NCI-H1436 treated with DMSO at 0.1 percent for 48 hours (cell line): ENCODE data around the gene PRKAB1.
"Not testable (repeated sequence)": the region's sequence is repeated elsewhere in the genome, so short reads cannot be mapped to it uniquely, and the experiment has no call there.

Experiments used
- DNase-seq: peaks from one replicate; lab custom pipeline; 2025; lab: John Stamatoyannopoulos, UW

Gene PRKAB1, protein sequence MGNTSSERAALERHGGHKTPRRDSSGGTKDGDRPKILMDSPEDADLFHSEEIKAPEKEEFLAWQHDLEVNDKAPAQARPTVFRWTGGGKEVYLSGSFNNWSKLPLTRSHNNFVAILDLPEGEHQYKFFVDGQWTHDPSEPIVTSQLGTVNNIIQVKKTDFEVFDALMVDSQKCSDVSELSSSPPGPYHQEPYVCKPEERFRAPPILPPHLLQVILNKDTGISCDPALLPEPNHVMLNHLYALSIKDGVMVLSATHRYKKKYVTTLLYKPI

DNA sequence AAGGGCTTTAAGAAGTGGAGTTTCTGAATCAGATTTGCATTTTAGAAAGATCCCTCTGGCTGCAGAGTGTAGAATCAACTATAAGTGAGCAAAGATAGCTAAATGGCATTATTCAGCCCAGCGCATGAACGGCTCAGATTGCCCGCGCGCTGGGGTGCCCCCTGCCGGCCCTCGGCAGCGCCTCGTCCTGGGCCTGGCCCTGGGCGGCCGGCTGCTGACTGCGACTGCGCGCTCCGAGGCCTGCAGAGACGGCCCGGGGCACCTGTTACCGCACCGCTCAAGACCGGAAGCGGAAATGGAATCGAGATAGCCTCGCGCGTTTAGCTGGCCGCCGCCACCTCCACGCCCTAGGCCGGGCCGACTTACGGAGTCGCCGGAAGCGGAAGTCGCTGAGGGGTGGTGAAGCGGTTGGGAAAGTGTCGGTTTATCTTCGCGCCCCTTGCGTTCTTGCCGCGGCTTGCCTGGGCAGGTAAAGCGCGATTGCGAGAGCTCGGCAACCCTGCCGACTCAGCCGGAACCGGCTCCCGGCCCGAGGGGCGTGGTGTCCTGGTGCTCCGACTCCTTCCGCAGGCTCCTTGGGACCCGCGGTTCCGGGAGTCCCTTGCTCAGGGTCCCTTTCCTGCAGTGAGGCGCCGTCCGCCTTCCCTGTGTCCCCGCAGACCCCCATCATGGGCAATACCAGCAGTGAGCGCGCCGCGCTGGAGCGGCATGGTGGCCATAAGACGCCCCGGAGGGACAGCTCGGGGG, at the start of gene PRKAB1:
Gene PRKAB1, plus strand, starts transcription at position 557 of the 747 bp plus-strand sequence. Its CDS starts 112 bp downstream, at position 669.
- DNase-seq, result peak; percentile 87

DNA sequence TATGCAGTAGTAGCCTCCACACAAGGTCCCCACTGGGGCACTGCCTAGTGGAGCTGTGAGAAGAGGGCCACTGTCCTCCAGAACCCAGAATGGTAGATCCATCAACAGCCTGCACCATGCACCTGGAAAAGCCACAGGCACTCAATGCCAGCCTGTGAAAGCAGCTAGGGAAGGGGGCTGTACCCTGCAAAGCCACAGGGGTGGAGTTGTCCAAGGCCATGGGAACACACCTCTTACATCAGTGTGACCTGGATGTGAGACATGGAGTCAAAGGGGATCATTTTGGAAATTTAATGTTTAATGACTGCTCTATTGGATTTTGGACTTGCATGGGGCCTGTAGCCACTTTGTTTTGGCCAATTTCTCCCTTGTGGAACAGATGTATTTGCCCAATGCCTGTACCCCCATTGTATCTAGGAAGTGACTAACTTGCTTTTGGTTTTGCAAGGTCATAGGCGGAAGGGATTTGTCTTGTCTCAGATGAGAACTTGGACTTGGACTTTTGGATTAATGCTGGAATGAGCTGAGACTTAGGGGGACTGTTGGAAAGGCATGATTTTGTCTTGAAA, 49.5 kb upstream of the PRKAB1 start:
- not testable (repeated sequence) for DNase-seq

DNA sequence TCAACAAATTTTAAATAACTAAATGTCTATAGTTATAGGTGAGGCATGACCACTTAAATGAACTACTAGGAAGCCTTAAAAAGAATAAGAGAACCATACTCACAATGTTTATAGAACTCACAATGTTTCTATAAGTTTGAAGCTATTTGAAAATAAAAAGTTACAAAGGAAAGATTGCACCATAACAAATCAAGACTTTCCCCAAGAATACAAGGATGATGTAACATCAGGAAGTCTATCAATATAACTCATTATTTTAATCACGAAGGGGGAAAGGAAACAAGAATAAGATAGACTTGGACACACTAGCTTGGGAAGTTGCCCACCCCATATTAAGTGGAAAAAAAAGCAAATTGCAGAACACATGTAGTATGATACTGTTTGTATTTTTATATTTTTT, 47.4 kb upstream of the PRKAB1 start:
- DNase-seq, result no peak

- DNase-seq, result no peak
Measured at GRCh38 chr12:119621878-119622277, 46.1 kb upstream of the PRKAB1 start.

GRCh38 chr12:119624966-119625365, 43.0 kb upstream of the PRKAB1 start:
- peak; percentile 87 for DNase-seq

DNA sequence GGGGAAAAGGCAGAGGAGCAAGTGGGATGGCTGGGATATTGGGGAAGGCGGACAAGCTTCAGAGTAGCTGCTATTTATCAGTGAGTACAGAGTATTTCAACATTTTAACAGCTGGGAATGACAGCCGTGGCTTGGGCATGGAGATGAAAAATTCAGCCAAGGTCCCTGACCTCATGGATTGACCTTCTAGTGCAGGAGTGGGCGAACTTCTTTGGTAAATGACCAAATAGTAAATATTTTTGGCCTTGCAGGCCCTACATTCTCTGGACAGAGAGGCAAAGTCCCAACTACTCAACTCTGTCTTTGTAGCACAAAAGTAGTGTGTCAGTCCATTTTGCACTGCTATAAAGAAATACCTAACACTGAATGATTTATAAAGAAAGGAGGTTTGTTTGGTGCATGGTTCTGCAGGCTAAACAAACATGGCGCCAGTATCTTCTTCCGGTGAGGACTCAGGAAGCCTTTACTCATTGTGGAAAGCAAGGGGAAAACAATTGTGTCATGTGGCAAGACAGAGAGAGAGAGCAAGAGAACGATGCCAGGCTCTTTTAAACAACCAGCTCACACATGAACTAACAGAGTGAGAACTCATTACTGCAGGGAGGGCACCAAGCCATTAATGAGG, 40.8 kb upstream of the PRKAB1 start:
- no peak for DNase-seq

GRCh38 chr12:119627686-119628085, 40.2 kb upstream of the PRKAB1 start:
- DNase-seq, result no peak

DNA sequence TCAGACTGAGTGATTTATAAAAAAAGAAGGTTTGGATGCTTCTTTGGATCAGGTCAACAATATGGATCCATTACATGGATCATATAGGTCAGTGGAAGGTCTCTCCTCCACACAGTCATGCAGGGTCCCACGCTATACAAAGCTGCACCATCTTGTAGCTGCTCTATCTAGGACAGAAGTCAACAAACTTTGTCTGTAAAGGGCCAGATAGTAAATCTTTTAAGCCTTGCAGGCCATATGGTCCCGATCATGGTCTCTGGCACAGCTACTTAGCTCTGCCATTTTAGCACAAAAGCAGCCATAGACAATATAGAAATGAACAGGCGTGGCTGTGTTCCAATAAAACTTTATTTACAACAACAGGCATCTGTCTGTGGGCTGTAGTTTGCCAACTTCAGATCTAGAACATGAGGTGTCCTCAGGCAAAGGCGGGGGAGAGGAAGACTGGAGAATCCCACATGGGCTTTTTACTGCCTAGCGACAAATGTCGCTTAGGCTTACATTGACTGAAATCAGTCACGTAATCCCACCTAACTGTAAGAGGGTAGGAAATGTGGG, 37.6 kb upstream of the PRKAB1 start:
- DNase-seq, result no peak

DNA sequence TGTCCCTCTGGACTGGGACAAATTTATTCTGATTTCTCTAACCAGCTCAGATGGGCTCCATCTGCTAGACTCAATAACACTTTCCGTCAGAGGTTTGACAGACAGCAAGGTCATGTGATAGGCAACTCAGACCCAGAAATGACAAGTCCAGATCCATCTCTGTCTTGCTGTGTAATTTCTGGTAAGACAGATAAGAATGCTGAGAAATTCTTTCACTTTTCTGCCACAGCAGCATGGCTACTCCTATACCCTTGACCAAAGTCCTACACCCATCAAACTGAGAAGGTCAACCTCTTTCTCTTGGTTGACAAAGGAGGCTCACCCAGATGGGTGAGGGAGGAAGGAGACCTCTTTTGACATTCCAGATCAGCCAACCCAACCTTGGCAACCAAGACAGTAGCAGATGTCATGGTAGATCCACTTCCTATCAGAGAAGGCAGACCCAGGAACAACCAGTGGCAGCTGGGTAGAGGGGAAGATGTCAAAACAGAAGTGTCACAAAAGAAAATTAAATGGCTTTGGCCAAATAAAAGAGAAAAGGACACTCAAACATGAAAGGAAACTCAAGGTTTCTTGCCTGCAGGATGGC, 36.9 kb upstream of the PRKAB1 start:
- DNase-seq, result no peak

GRCh38 chr12:119631930-119632678, 35.8 kb upstream of the PRKAB1 start:
- DNase-seq, result no peak

DNA sequence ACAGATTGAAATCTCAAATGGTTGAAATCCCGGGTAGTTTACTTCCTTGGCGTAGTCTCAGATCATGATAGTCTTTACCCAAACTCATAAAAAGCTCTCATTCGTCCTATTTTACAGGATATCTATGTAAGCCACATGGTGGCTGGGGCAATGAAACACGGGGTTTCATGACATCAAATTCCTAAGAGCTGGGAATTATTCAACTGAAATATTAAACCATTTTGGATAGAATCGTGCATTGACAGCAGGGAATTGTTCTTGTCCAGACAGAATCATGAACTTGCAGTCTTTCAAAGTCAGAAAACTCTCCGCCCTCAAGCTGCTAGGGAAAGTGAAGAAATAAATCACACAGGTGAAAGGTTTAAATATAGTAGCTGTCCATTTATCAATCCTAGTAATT, 33.2 kb upstream of the PRKAB1 start:
- no peak for DNase-seq

DNA sequence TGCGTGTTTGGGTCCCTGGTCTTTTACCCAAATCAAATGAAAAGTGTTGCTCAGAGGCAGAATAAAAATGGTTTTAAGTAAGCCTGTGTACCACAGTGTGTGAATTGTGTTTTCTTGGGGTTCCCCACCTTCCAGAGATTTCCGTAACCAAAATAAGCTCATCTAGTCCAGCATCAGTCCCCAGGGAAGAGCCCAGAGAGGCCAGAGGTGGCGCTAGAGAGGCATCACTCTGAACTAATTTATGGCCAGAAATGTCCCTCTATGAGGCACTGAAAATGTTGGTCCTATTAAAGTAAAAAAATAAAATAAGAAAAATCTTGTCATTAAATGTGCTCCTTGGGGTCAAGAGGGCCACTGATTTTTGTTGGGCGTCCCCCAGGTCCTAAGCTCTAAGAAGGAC, 24.9 kb upstream of the PRKAB1 start:
- DNase-seq, result no peak

GRCh38 chr12:119644930-119645329, 23.0 kb upstream of the PRKAB1 start:
- DNase-seq, result no peak

DNA sequence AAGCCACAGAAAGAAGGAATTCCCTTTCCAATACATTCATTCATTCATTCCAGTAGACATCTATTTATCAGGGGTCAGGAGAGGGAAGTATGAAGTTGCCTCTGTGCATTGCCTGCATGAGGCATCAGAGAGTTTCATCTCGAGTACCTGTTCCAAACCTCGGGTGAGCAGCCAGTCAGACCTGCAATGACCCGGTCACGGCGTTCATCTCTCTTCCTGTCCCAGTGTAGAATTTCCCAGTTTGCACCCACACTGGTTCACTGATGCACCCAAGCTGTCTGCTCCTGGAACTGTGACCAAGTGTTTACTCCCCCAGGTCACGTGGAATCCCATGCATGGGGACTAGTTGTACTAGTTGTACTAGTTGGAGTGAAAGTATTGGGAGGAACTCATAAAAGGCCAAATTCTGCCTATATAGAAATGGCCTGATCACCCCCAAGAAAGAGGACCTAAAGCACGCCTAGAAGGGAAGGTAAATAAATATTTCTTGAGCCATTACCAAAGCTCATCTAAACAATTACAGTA, 22.3 kb upstream of the PRKAB1 start:
- DNase-seq, result no peak

DNA sequence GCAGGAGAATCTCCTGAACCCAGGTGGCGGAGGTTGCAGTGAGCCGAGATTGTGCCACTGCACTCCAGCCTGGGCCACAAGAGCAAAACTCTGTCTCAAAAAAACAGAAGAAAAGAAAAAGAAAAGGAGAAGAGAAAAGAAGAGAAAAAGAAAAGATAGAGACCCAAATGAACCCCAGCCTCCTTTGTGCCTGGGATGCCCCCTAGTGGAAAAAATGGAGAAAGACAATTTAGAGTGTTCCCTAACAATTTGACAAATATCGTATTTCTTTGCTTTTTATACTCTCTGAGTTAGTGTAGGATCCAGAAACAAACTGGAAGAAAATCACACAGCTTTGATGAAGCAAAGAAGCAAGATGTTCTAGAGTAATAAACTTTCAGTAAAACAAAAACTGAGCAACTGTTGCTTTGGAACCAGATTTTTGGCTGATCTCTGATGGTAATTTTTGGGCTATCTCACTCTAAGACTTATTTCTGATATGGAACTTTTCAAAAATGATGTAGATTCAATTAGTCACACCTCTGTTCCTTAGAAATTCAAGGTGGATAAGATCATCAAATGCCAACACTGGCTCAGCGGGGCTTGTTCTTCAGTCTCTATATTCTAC, 18.6 kb upstream of the PRKAB1 start:
- no peak for DNase-seq

DNA sequence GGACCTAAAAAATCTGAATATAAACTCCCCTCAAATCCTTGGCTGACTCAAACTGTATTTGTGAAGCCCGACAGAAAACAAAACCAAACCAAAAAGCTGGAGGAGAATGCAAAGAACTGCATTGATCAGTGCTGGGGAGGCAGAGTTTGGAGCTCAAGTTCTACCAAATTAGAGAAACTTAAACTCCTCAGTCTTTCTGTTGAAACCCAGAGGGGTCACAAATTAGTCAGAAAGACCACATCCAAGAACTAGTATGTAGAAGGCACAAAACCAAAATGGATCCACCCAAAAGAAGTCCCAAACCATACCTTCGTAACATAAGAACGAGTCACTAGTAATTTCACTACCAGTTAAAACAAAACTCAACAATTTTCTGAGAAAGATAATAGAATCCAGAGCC, 15.3 kb upstream of the PRKAB1 start:
- DNase-seq, result no peak

DNA sequence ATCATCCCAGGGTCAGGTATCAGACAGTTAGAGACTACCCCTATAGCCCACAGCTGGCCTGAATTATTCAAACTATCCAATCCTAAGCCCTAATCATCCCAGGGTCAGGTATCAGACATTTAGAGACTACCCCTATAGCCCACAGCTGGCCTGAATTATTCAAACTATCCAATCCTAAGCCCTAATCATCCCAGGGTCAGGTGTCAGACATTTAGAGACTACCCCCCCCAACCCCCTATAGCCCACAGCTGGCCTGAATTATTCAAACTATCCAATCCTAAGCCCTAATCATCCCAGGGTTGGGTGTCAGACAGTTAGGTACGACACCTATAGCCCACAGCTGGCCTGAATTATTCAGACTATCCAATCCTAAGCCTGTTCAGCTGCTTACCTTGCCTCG, 10.9 kb upstream of the PRKAB1 start:
- DNase-seq, result not testable (repeated sequence)

DNA sequence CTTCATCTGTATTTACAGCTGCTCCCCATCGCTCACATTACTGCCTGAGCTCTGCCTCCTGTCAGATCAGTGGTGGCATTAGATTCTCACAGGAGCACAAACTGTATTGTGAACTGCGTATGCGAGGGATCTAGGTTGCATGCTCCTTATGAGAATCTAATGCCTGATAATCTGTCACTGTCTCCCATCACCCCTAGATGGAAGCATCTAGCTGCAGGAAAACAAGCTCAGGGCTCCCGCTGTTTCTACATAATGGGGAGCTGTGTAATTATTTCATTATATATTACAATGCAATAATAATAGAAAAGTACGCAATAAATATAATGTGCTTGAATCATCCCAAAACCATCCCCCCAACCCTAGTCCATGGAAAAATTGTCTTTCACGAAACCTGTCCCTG, 9.8 kb upstream of the PRKAB1 start:
- not testable (repeated sequence) for DNase-seq

DNA sequence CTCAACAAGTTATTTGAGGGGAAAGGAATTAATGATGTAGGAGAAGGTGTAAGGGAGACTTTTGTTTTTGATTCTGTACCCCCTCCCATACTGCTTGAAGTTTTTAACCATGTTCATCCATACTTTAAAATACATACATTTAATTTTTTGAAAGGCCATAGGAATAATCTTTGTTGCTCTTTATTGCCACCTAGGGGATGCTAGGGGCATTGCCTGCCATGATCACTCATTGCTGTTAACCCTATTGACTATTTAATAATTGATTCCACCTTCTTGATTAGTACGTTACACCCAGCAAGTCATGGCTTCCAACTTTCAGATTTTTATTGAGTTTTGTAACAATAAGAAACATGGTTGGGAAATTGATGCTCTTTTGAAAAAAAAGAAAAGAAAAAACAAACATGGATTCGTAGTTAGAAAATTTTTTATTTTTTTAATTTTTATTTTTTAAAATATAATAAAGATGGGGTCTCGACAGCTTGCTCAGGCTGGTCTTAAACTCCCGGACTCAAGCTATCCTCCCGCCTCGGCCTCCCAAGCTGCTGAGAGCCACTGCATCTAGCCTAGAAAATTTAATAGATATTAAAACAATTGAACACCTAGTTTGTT, 8.5 kb upstream of the PRKAB1 start:
- DNase-seq, result no peak

DNA sequence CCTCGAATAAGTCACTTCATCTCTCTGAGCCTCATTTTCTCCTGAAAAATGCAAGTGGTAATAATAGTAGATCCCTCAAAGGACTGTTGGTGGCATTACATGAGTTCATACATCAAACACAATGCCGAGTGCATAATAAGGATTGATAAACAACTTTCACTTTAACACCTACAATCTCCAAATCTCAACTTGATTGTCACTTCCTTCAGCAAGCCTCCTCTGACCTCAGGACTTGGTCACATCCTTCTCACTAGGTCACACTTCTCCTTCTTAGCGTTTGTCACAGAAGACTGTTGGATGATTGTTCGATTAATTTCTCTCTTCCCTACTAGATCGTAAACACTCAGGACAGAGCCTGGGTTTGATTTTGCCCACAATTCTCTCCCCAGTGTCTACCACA, 7.9 kb upstream of the PRKAB1 start:
- DNase-seq, result no peak
